IMR-90 (cell line): ENCODE measurements around the gene GLI1. TPM values are rescaled to one million over a fixed set of nuclear protein-coding genes. Genes with fewer than 3 reads are reported as not detected.

Experiments used
- BHLHE40 ChIP-seq: fragments of 150-350 bp; IDR thresholded peaks from 2 replicates; pipeline ENCODE4 v1.6.1; 2016; ENCODE audit warnings: mild to moderate bottlenecking, low read depth, low read length
- CEBPB ChIP-seq: IDR thresholded peaks from 2 replicates; pipeline ENCODE4 v1.6.1; 2012; ENCODE audit warnings: low read depth, low read length, improper control_type of control experiment
- MAZ ChIP-seq: IDR thresholded peaks from 2 replicates; pipeline ENCODE4 v1.6.1; 2012; ENCODE audit warnings: low read depth, mild to moderate bottlenecking, low read length, improper control_type of control experiment, moderate library complexity, borderline replicate concordance
- NFE2L2 ChIP-seq: fragments of 150-350 bp; IDR thresholded peaks from 2 replicates; pipeline ENCODE4 v1.6.1; 2016; ENCODE audit warnings: low read depth, mild to moderate bottlenecking, low read length
- RAD21 ChIP-seq: IDR thresholded peaks from 2 replicates; pipeline ENCODE4 v1.6.1; 2012; ENCODE audit warnings: low read length, improper control_type of control experiment
- RFX5 ChIP-seq: IDR thresholded peaks from 2 replicates; pipeline ENCODE4 v1.8.0; 2012; ENCODE audit warnings: low read depth, mild to moderate bottlenecking, low read length, moderate library complexity
- microRNA-seq, 2 experiments: library from miRNA; stranded (forward) in 1 of 2; unstranded in 1 of 2; fragments of 10-50 nt in 1 of 2; fragments of <30 nt in 1 of 2; gene quantifications in 1 of 2; microRNA quantifications in 1 of 2; one replicate each; pipeline versions ENCODE3 to v1.1.0; 2013 to 2020; ENCODE audit not compliant: insufficient read depth in 1 of 2, insufficient read length in 1 of 2, unreplicated experiment in 1 of 2
- polyA plus RNA-seq, 3 experiments: library from polyadenylated mRNA; depleted of rRNA; stranded (reverse); fragments of >200 nt; gene quantifications; 2 replicates each; pipeline ENCODE4 v1.2.3, GENCODE V29; 2012; ENCODE audit warnings: low replicate concordance in 1 of 3
- small RNA-seq, 5 experiments: library from RNA; depleted of rRNA; stranded (forward); fragments of <200 nt; gene quantifications; one replicate each; pipeline ENCODE3, GENCODE V24; 2012
- total RNA-seq: library from RNA; depleted of rRNA; stranded (reverse); fragments of >200 nt; gene quantifications from 2 replicates; pipeline ENCODE4 v1.2.3, GENCODE V29; 2012; rRNA removed

GLI1 gene
- total and polyA plus RNA-seq, 2 of the 4 experiments (the other 2 are of a cell fraction), result 1.3 to 3.8 TPM

DNA sequence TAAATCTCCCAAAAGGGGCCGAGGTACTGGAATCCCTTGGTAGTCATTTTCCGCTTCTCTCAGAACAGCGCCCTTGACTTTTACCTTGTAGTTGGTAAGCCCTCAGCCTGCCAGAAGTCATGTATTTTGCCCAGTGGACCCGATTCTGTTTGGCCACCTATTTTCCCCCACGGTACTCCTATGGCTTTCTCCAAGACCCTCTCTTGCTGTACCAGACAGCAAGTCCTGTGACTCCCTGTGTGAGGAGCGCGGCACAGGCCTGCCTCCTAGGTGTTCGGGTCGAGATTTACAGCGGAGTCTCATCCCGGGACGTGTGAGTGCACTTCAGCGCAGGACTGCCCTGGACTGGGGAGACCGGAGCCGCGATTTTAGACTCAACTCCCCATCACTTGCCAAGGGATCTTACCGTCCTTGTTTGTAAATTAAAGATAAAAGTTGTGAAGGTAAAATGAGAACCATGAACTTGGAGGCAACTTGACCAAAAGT, 62.0 kb downstream of the GLI1 start (continued):
- TF ChIP-seq BHLHE40 (no peak), RAD21 (no peak), RFX5 (no peak), CEBPB (no peak), NFE2L2 (no peak), MAZ (no peak)

Small RNA genes lying within 50 kb of the gene (microRNA-seq; reads per million reads assigned to microRNA genes)
- gene MIR616 (ENCODE audit: insufficient read depth in 1 of 2, insufficient read length in 1 of 2, unreplicated experiment in 1 of 2) (1.8 to 11.4 reads per million in 2 experiments), gene MIR6758 (ENCODE audit: unreplicated experiment) (1.1 reads per million), gene RNU6-879P (ENCODE audit: insufficient read depth, insufficient read length) (not detected)

Small RNA genes lying within 50 kb of the gene (small RNA-seq; reads per million reads assigned to genes)
- 0 to 0.08 (median 0) reads per million in 5 experiments for gene MIR616
- 0 reads per million in 5 experiments for gene RNU6-879P

Other genes with a start within 250 kb of the GLI1 start
- gene NXPH4, start 243.0 kb upstream of the GLI1 start, total RNA-seq, result 0.36 and 0.56 TPM in 2 replicates
- gene NXPH4, start 243.0 kb upstream of the GLI1 start, polyA plus RNA-seq (2012; rRNA removed), result 3.3 and 3.8 TPM in 2 replicates
- gene SHMT2, start 230.1 kb upstream of the GLI1 start, total RNA-seq, result 225 and 266 TPM in 2 replicates
- 302 and 364 TPM in 2 replicates for gene SHMT2, start 230.1 kb upstream of the GLI1 start, polyA plus RNA-seq (2012; rRNA removed)
- under 0.01 and 0.18 TPM in 2 replicates for gene STAC3, start 208.6 kb upstream of the GLI1 start, total RNA-seq
- gene STAC3, start 208.6 kb upstream of the GLI1 start, polyA plus RNA-seq (2012; rRNA removed), result 0.67 and 0.80 TPM in 2 replicates
- 6.1 and 7.5 TPM in 2 replicates for gene R3HDM2, start 28.7 kb upstream of the GLI1 start, total RNA-seq
- gene R3HDM2, start 28.7 kb upstream of the GLI1 start, polyA plus RNA-seq (2012; rRNA removed), result 28.4 and 30.2 TPM in 2 replicates
- not detected in 2 replicates for gene INHBC, start 25.0 kb upstream of the GLI1 start, total RNA-seq
- 0.06 and 0.09 TPM in 2 replicates for gene INHBC, start 25.0 kb upstream of the GLI1 start, polyA plus RNA-seq (2012; rRNA removed)
- gene INHBE, start 4.5 kb upstream of the GLI1 start, total RNA-seq, result 0.56 and 0.90 TPM in 2 replicates
- gene INHBE, start 4.5 kb upstream of the GLI1 start, polyA plus RNA-seq (2012; rRNA removed), result 1.2 and 1.7 TPM in 2 replicates
- gene ARHGAP9, start 20.1 kb downstream of the GLI1 start, total RNA-seq, result 0.18 and 0.28 TPM in 2 replicates
- 0.65 and 0.79 TPM in 2 replicates for gene ARHGAP9, start 20.1 kb downstream of the GLI1 start, polyA plus RNA-seq (2012; rRNA removed)
- 127 and 156 TPM in 2 replicates for gene MARS1, start 28.3 kb downstream of the GLI1 start, total RNA-seq
- 164 and 167 TPM in 2 replicates for gene MARS1, start 28.3 kb downstream of the GLI1 start, polyA plus RNA-seq (2012; rRNA removed)
- gene DDIT3, start 60.7 kb downstream of the GLI1 start, total RNA-seq, result 12.2 and 19.4 TPM in 2 replicates
- 29.8 and 54.4 TPM in 2 replicates for gene DDIT3, start 60.7 kb downstream of the GLI1 start, polyA plus RNA-seq (2012; rRNA removed)
- 0.90 and 1.4 TPM in 2 replicates for gene MBD6, start 63.0 kb downstream of the GLI1 start, total RNA-seq
- gene MBD6, start 63.0 kb downstream of the GLI1 start, polyA plus RNA-seq (2012; rRNA removed), result 7.9 and 9.3 TPM in 2 replicates
- 114 and 125 TPM in 2 replicates for gene DCTN2, start 87.4 kb downstream of the GLI1 start, total RNA-seq
- 107 and 130 TPM in 2 replicates for gene DCTN2, start 87.4 kb downstream of the GLI1 start, polyA plus RNA-seq (2012; rRNA removed)
- gene KIF5A, start 90.3 kb downstream of the GLI1 start, total RNA-seq, result under 0.01 and 0.18 TPM in 2 replicates
- gene KIF5A, start 90.3 kb downstream of the GLI1 start, polyA plus RNA-seq (2012; rRNA removed), result 0.09 and 0.15 TPM in 2 replicates
- gene PIP4K2C, start 131.4 kb downstream of the GLI1 start, total RNA-seq, result 12.5 and 14.4 TPM in 2 replicates
- gene PIP4K2C, start 131.4 kb downstream of the GLI1 start, polyA plus RNA-seq (2012; rRNA removed), result 20.0 and 23.1 TPM in 2 replicates
- gene DTX3, start 145.0 kb downstream of the GLI1 start, total RNA-seq, result 2.8 and 2.9 TPM in 2 replicates
- gene DTX3, start 145.0 kb downstream of the GLI1 start, polyA plus RNA-seq (2012; rRNA removed), result 13.1 and 14.6 TPM in 2 replicates
- gene ARHGEF25, start 151.7 kb downstream of the GLI1 start, total RNA-seq, result 6.3 and 7.8 TPM in 2 replicates
- gene ARHGEF25, start 151.7 kb downstream of the GLI1 start, polyA plus RNA-seq (2012; rRNA removed), result 17.1 and 17.9 TPM in 2 replicates
- 0.18 and 0.28 TPM in 2 replicates for gene B4GALNT1, start 173.4 kb downstream of the GLI1 start, total RNA-seq
- 0.62 and 0.66 TPM in 2 replicates for gene B4GALNT1, start 173.4 kb downstream of the GLI1 start, polyA plus RNA-seq (2012; rRNA removed)
- gene OS9, start 234.3 kb downstream of the GLI1 start, total RNA-seq, result 159 and 182 TPM in 2 replicates
- gene OS9, start 234.3 kb downstream of the GLI1 start, polyA plus RNA-seq (2012; rRNA removed), result 188 and 272 TPM in 2 replicates